ENCODE measurements around the gene DSPP. TPM values are rescaled to one million over a fixed set of nuclear protein-coding genes. Genes with fewer than 3 reads are reported as not detected.

Gene DSPP
- total RNA-seq, 1 experiment from 2014 or later = not detected

- no peak overlapping the region for H3K27ac Mint-ChIP-seq
- peaks cover 4 to 11% of the 10 kb centered on the region in 2 experiments; a peak in 3 of 4 replicates for H3K4me1 Mint-ChIP-seq
- peaks cover 0 to 3% of the 10 kb centered on the region in 2 experiments; a peak in 1 of 5 replicates for H3K9me3 Mint-ChIP-seq
- Histone ChIP-seq H3K14ac (ENCODE audit: insufficient read depth, low read length) (no peak overlapping the region), H3K79me2 (ENCODE audit: insufficient read depth, low read length) (no peaks in the 10 kb centered on the region), H3K9ac (ENCODE audit: extremely low read depth, insufficient read length, low read length) (no peak overlapping the region), H3K18ac (ENCODE audit: insufficient read length, low read depth, low read length) (no peak overlapping the region), H3K4me2 (ENCODE audit: insufficient read depth, insufficient read length, low read length) (no peak overlapping the region), H2BK120ac (ENCODE audit: low read depth, low read length, poor library complexity, severe bottlenecking) (no peak overlapping the region), H3K79me1 (ENCODE audit: insufficient read depth, low read depth, low read length, poor library complexity, severe bottlenecking) (no peaks in the 10 kb centered on the region), H2AK5ac (ENCODE audit: insufficient read length, low read length) (no peak overlapping the region), H4K8ac (replicated peaks; ENCODE audit: insufficient read length, low read depth, low read length) (no peak overlapping the region), H3K4ac (ENCODE audit: low read depth, low read length) (no peak overlapping the region), H3K9me3 (ENCODE audit: control insufficient read depth, low read depth, low read length) (no peaks in the 10 kb centered on the region), H3K4me1 (ENCODE audit: insufficient read depth, low read length) (no peaks in the 10 kb centered on the region; the same call in 1 of the 2 replicates), H3T11ph (ENCODE audit: low read length) (no peak overlapping the region), H2AFZ (ENCODE audit: low read length) (no peak overlapping the region), H3K27ac (ENCODE audit: insufficient read length, low read depth, low read length) (no peak overlapping the region), H2BK12ac (ENCODE audit: insufficient read length, low read depth, low read length) (no peak overlapping the region), H2BK15ac (ENCODE audit: low read depth, low read length) (no peak overlapping the region), H3K27me3 (ENCODE audit: insufficient read depth, low read length) (no peaks in the 10 kb centered on the region), H3K56ac (ENCODE audit: insufficient read length, low read depth, low read length) (no peak overlapping the region), H3K23me2 (ENCODE audit: insufficient read length, low read depth, low read length, poor library complexity, severe bottlenecking) (no peaks in the 10 kb centered on the region), H4K5ac (ENCODE audit: insufficient read length, low read depth, low read length) (no peak overlapping the region), H4K20me1 (ENCODE audit: control insufficient read depth, insufficient read depth, insufficient read length) (no peaks in the 10 kb centered on the region), H2BK5ac (ENCODE audit: insufficient read length, low read length) (no peak overlapping the region), H2BK20ac (ENCODE audit: low read depth, low read length, poor library complexity, severe bottlenecking) (no peak overlapping the region), H3K23ac (ENCODE audit: insufficient read length, low read depth, low read length) (no peak overlapping the region), H4K91ac (ENCODE audit: insufficient read length, low read depth, low read length) (no peak overlapping the region)
- no CpG with 5 or more reads among the region's 2 CpGs for WGBS (ENCODE audit: extremely low coverage, insufficient read length, low lambda C conversion rate)
- H3K4me3 Mint-ChIP-seq = no peak overlapping the region
- DNase-seq = no peak
- no peaks in the 10 kb centered on the region for H3K27me3 Mint-ChIP-seq (ENCODE audit: low read depth)
- peaks cover 0 to 4% (median 0%) of the 10 kb centered on the region in 3 experiments; a peak in 1 of 7 replicates for H3K36me3 Mint-ChIP-seq (ENCODE audit: insufficient read depth in 1 of 3, low read depth in 3 of 3)
- TF ChIP-seq CTCF (conservative IDR thresholded peaks at IDR 0.05) = no peak
Measured at GRCh38 chr4:87567191-87567590, 41.1 kb upstream of the DSPP start.
